Ecto neural progenitor cell (in vitro differentiated cells): ENCODE data around the gene CNTN2.

Experiments used
- DNase-seq: peaks from one replicate; pipeline ENCODE4 v3.0.0-alpha.2; 2018; ENCODE audit warnings: low spot score

The CNTN2 gene

GRCh38 chr1:205042911-205043806 is at the start of gene CNTN2:
Gene CNTN2, plus strand, starts transcription at chr1:205043212. Its CDS starts 9,974 bp downstream, at chr1:205053186.
- DNase-seq = peak; percentile 68

- DNase-seq = no peak
Measured at GRCh38 chr1:204994086-204994862, 48.7 kb upstream of the CNTN2 start.

- no peak for DNase-seq
Measured at GRCh38 chr1:204996981-204997380, 46.0 kb upstream of the CNTN2 start.

GRCh38 chr1:204997591-204998355 is 45.2 kb upstream of the CNTN2 start:
- no peak for DNase-seq

- no peak for DNase-seq
Measured at GRCh38 chr1:205001162-205001561, 41.9 kb upstream of the CNTN2 start.

- no peak for DNase-seq
Measured at GRCh38 chr1:205002705-205003104, 40.3 kb upstream of the CNTN2 start.

GRCh38 chr1:205003358-205004131 is 39.5 kb upstream of the CNTN2 start:
- peak; percentile 58 for DNase-seq

GRCh38 chr1:205004351-205004750 is 38.7 kb upstream of the CNTN2 start:
- no peak for DNase-seq

GRCh38 chr1:205008896-205009295 is 34.1 kb upstream of the CNTN2 start:
- no peak for DNase-seq

- no peak for DNase-seq
Measured at GRCh38 chr1:205009670-205010069, 33.3 kb upstream of the CNTN2 start.

- no peak for DNase-seq
Measured at GRCh38 chr1:205012391-205013140, 30.4 kb upstream of the CNTN2 start.

- peak; percentile 62 for DNase-seq
Measured at GRCh38 chr1:205013683-205014367, 29.2 kb upstream of the CNTN2 start.

GRCh38 chr1:205014783-205015182 is 28.2 kb upstream of the CNTN2 start:
- no peak for DNase-seq

GRCh38 chr1:205015241-205015640 is 27.8 kb upstream of the CNTN2 start:
- DNase-seq = no peak

GRCh38 chr1:205016075-205016474 is 26.9 kb upstream of the CNTN2 start:
- no peak for DNase-seq

- no peak for DNase-seq
Measured at GRCh38 chr1:205016584-205016983, 26.4 kb upstream of the CNTN2 start.

- DNase-seq = no peak
Measured at GRCh38 chr1:205017001-205017400, 26.0 kb upstream of the CNTN2 start.

- no peak for DNase-seq
Measured at GRCh38 chr1:205017766-205018165, 25.2 kb upstream of the CNTN2 start.

GRCh38 chr1:205018381-205018780 is 24.6 kb upstream of the CNTN2 start:
- no peak for DNase-seq

- no peak for DNase-seq
Measured at GRCh38 chr1:205020466-205020865, 22.5 kb upstream of the CNTN2 start.
